ENCODE measurements around the gene LMCD1. TPM values are rescaled to one million over a fixed set of nuclear protein-coding genes. Genes with fewer than 3 reads are reported as not detected.

The LMCD1 gene
- total RNA-seq, 1 donor from 2014 or later = 1.3 TPM

DNA sequence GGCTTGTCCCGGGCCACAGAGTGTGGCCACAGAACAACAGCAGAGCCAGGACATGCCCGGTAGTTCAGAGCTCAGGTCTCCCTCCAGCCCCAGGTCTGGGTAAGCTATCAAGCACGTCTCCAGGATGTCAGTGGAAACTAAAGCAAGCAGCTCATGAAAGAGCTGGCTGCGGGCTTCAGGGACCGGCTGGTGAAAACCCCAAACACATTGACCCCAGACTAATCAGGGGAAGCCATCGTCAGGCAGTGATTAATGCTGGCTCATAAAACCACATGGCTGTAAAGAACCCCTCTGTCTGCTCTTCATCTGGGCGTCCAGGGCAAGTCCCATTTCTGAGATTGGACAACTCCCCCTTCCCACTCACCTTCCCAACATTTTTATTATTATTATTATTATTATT lies 37.8 kb downstream of the LMCD1 start:
- TF ChIP-seq, protein P1, sequence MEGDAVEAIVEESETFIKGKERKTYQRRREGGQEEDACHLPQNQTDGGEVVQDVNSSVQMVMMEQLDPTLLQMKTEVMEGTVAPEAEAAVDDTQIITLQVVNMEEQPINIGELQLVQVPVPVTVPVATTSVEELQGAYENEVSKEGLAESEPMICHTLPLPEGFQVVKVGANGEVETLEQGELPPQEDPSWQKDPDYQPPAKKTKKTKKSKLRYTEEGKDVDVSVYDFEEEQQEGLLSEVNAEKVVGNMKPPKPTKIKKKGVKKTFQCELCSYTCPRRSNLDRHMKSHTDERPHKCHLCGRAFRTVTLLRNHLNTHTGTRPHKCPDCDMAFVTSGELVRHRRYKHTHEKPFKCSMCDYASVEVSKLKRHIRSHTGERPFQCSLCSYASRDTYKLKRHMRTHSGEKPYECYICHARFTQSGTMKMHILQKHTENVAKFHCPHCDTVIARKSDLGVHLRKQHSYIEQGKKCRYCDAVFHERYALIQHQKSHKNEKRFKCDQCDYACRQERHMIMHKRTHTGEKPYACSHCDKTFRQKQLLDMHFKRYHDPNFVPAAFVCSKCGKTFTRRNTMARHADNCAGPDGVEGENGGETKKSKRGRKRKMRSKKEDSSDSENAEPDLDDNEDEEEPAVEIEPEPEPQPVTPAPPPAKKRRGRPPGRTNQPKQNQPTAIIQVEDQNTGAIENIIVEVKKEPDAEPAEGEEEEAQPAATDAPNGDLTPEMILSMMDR (IDR thresholded peaks at IDR 0.05; ENCODE audit: partially characterized antibody, unreplicated experiment) = no peak
- Mint-ChIP-seq H3K27me3 (ENCODE audit: unreplicated experiment) (no peaks in the 10 kb centered on the region), H3K9me3 (ENCODE audit: unreplicated experiment) (peaks cover 4% of the 10 kb centered on the region), H3K4me3 (ENCODE audit: unreplicated experiment) (no peak overlapping the region), H3K4me1 (ENCODE audit: low read depth, unreplicated experiment) (no peaks in the 10 kb centered on the region), H3K36me3 (ENCODE audit: unreplicated experiment) (no peaks in the 10 kb centered on the region), H3K27ac (ENCODE audit: unreplicated experiment) (no peak overlapping the region)
- no peak for DNase-seq

DNA sequence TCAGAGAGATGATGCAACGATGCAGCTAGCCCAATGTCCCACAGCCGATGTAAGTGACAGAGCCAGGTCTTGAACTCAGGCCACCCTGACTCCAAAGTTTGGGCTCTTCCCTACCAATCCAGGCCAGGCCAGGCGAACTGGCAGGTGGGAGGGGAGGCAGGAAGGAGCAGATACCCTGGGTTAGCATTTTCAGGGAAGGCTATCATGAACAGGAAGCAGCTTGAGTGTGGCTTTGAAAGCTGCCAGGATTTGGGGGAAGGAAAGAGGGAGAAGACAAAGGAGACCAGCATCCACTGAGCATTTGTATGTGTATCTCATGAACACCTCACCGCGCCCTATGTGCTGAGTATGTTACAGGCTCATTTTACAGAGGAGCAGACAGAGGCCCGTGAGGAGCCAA lies 38.8 kb downstream of the LMCD1 start:
- peaks cover 5% of the 10 kb centered on the region for H3K9me3 Mint-ChIP-seq (ENCODE audit: unreplicated experiment)
- H3K36me3 Mint-ChIP-seq (ENCODE audit: unreplicated experiment) = no peaks in the 10 kb centered on the region
- TF ChIP-seq, protein P1 (IDR thresholded peaks at IDR 0.05; ENCODE audit: partially characterized antibody, unreplicated experiment) = no peak
- no peak overlapping the region for H3K27ac Mint-ChIP-seq (ENCODE audit: unreplicated experiment)
- H3K4me3 Mint-ChIP-seq (ENCODE audit: unreplicated experiment) = no peak overlapping the region
- DNase-seq = no peak
- no peaks in the 10 kb centered on the region for H3K4me1 Mint-ChIP-seq (ENCODE audit: low read depth, unreplicated experiment)
- no peaks in the 10 kb centered on the region for H3K27me3 Mint-ChIP-seq (ENCODE audit: unreplicated experiment)

DNA sequence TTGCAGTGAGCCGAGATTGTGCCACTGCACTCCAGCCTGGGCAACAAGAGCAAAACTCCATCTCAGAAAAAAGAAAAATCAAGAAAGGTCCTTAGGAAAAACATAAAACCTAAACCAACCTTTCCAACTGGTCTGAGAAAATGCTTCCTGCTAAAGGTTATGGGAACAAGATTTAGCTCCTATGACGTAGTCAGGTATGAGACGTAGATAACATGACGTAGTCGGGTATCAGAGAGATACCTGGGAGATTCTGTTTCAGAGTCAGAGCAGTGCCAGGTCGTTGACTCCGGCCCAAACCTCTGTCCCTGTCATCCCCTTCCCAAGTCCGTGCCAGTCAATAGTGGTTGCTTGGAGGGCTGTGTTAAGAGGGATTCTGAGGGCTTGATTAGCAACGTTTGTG lies 39.9 kb downstream of the LMCD1 start:
- H3K4me3 Mint-ChIP-seq (ENCODE audit: unreplicated experiment) = no peak overlapping the region
- H3K27ac Mint-ChIP-seq (ENCODE audit: unreplicated experiment) = no peak overlapping the region
- DNase-seq = no peak
- TF ChIP-seq, protein P1 (IDR thresholded peaks at IDR 0.05; ENCODE audit: partially characterized antibody, unreplicated experiment) = no peak
- peaks cover 6% of the 10 kb centered on the region for H3K9me3 Mint-ChIP-seq (ENCODE audit: unreplicated experiment)
- no peaks in the 10 kb centered on the region for H3K4me1 Mint-ChIP-seq (ENCODE audit: low read depth, unreplicated experiment)
- H3K36me3 Mint-ChIP-seq (ENCODE audit: unreplicated experiment) = no peaks in the 10 kb centered on the region
- no peaks in the 10 kb centered on the region for H3K27me3 Mint-ChIP-seq (ENCODE audit: unreplicated experiment)

DNA sequence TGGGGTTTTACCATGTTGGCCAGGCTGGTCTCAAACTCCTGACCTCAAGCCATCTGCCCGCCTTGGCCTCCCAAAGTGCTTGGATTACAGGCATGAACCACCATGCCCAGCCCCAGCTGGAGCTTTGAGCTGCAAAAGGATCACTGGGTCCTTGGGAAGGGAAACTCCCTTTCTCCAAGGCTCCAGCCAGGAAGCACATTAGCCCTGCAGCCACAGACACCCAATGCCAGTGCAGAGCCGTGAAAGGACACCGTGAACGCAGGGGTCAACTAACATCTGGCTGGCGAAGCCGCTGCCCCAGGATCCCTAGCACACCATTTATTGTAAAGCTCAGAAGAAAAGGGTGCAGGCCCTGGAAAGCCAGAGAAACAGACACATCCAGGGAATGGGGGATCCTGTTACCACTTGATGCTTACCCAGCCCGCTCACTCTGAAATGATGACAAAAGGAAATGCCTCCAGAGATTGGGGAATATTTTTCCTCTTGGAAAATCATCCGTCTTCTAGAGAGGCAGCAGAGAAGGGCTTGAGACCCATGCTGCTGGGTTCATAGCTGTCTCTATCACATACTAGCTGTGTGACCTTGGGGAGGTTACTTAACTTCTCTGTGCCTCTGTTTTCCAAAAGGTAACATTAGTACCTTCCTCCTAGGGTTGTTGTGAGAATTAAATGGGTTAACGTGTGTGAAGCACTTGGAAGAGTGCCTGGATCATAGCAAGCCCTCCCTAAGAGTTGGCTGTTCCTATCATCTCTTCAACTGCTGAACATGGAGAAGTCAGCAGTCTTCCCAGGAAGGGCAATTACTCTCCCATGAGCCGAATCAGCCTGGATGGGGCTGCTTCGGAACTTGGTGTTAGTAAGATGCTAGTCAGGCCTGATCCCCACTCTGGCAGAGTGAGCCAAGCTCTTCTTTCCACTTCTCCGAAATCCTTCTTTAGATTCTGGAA lies 40.8 kb downstream of the LMCD1 start:
- no peak overlapping the region for H3K27ac Mint-ChIP-seq (ENCODE audit: unreplicated experiment)
- H3K36me3 Mint-ChIP-seq (ENCODE audit: unreplicated experiment) = no peaks in the 10 kb centered on the region

More for the DNA sequence above, 40.8 kb downstream of the LMCD1 start:
- peaks cover 6% of the 10 kb centered on the region for H3K9me3 Mint-ChIP-seq (ENCODE audit: unreplicated experiment)
- DNase-seq = no peak
- H3K4me3 Mint-ChIP-seq (ENCODE audit: unreplicated experiment) = no peak overlapping the region
- H3K27me3 Mint-ChIP-seq (ENCODE audit: unreplicated experiment) = no peaks in the 10 kb centered on the region
- no peaks in the 10 kb centered on the region for H3K4me1 Mint-ChIP-seq (ENCODE audit: low read depth, unreplicated experiment)
- TF ChIP-seq, protein P1 (IDR thresholded peaks at IDR 0.05; ENCODE audit: partially characterized antibody, unreplicated experiment) = no peak
